K562 (cell line): ENCODE data around the gene AAMDC. TPM values are rescaled to one million over a fixed set of nuclear protein-coding genes. Genes with fewer than 3 reads are reported as not detected.
"Not testable (repeated sequence)": the region's sequence is repeated elsewhere in the genome, so short reads cannot be mapped to it uniquely, and the experiment has no call there.

Experiments
- ATAC-seq: fragments of 200-7000 bp; cut with Tn5 transposase; 3 replicates; pipeline ENCODE4 v1.9.1; 2020; ENCODE audit warnings: moderate library complexity
- BruUV-seq: library from RNA; stranded (reverse); fragments of 400-500 nt; replicated peaks from 2 replicates; lab custom pipeline; 2021; lab: Mats Ljungman, UMichigan
- CTCF ChIA-PET: fragments of 300-600 bp; formaldehyde crosslinking; extraction: SDS; loops from one replicate; lab custom pipeline; 2021; ENCODE audit warnings: low intra/inter-chr PET ratio; lab: Yijun Ruan, JAX
- POLR2A ChIA-PET: fragments of 300-600, 350-650 bp; sonication (Branson Sonifier 250); formaldehyde crosslinking; extraction: SDS; loops from one replicate; lab custom pipeline; 2021; ENCODE audit warnings: antibody characterized with exemption, inconsistent platforms; lab: Yijun Ruan, JAX
- DNase-seq, 4 experiments: peaks; one replicate each; pipeline versions ENCODE4 v3.0.0 to v3.0.0-alpha.2; 2011 to 2018; ENCODE audit warnings: low spot score in 3 of 4, mixed read lengths in 3 of 4; ENCODE audit errors: extremely low read depth in 1 of 4
- FAIRE-seq: peaks from 2 replicates; lab custom pipeline; 2011; peaks lifted over from hg19 to GRCh38; lab: Jason Lieb, UNC
- H2AFZ ChIP-seq: 2 replicates; pipeline ENCODE4 v1.6.0; 2011; ENCODE audit warnings: low read depth, low read length, control low read depth, inconsistent platforms
- H3K27ac ChIP-seq: fragments of 200-600 bp; 3 replicates; pipeline ENCODE4 v1.8.0; 2011; ENCODE audit warnings: low read depth, mild to moderate bottlenecking, control low read depth, inconsistent platforms, low read length, moderate library complexity, mixed read lengths; ENCODE audit errors: extremely low read depth
- H3K27me3 ChIP-seq, 2 experiments: fragments of 300-600 bp in 1 of 2; 2 replicates in 1 of 2; 3 replicates in 1 of 2; pipeline versions ENCODE4 v1.6.0 to v1.8.0; 2011; ENCODE audit warnings: inconsistent platforms in 2 of 2, low read length in 2 of 2, mild to moderate bottlenecking in 1 of 2, mixed read lengths in 1 of 2, moderate library complexity in 1 of 2; ENCODE audit not compliant: control insufficient read depth in 2 of 2, insufficient read depth in 2 of 2
- H3K36me3 ChIP-seq: fragments of 300-600 bp; 3 replicates; pipeline ENCODE4 v1.8.0; 2011; ENCODE audit warnings: mild to moderate bottlenecking, low read length, inconsistent platforms; ENCODE audit not compliant: control insufficient read depth, insufficient read depth
- H3K4me1 ChIP-seq, 2 experiments: fragments of 200-600 bp in 1 of 2; replicated peaks in 1 of 2; 2 replicates in 1 of 2; 3 replicates in 1 of 2; pipeline versions ENCODE4 v1.5.1 to v1.8.0; 2011; ENCODE audit warnings: inconsistent platforms in 2 of 2, low read length in 2 of 2, mild to moderate bottlenecking in 1 of 2, mixed read lengths in 1 of 2, moderate library complexity in 1 of 2; ENCODE audit not compliant: control insufficient read depth in 2 of 2, insufficient read depth in 2 of 2
- H3K4me2 ChIP-seq: 2 replicates; pipeline ENCODE4 v1.6.1; 2011; ENCODE audit warnings: low read length, control low read depth, inconsistent platforms, mixed read lengths; ENCODE audit not compliant: insufficient read depth
- H3K4me3 ChIP-seq: fragments of 200-600 bp; sonication (generic), shearing (Covaris generic); 2 replicates; pipeline ENCODE4 v1.5.1; 2016; ENCODE audit warnings: control low read depth, inconsistent platforms
- H3K79me2 ChIP-seq: fragments of 200-600 bp; 3 replicates; pipeline ENCODE4 v1.8.0; 2011; ENCODE audit warnings: low read length, inconsistent platforms; ENCODE audit not compliant: control insufficient read depth, insufficient read depth
- H3K9ac ChIP-seq, 2 experiments: 2 replicates each; pipeline versions ENCODE4 v1.6.0 to v1.6.1; 2011; ENCODE audit warnings: low read depth in 2 of 2, low read length in 2 of 2, control low read depth in 1 of 2, inconsistent platforms in 1 of 2, mild to moderate bottlenecking in 1 of 2, mixed read lengths in 1 of 2; ENCODE audit not compliant: insufficient read depth in 1 of 2
- H3K9me1 ChIP-seq: one replicate; pipeline ENCODE4 v1.6.0; 2011; ENCODE audit warnings: inconsistent platforms, mild to moderate bottlenecking, low read length, moderate library complexity; ENCODE audit not compliant: control insufficient read depth, insufficient read depth
- H3K9me3 ChIP-seq: replicated peaks from 2 replicates; pipeline ENCODE4 v1.5.1; 2011; ENCODE audit warnings: low read depth, low read length, inconsistent platforms; ENCODE audit not compliant: control insufficient read depth, insufficient read depth
- H4K20me1 ChIP-seq: replicated peaks from 2 replicates; pipeline ENCODE4 v1.6.1; 2011; ENCODE audit warnings: low read length, inconsistent platforms, mixed read lengths; ENCODE audit not compliant: control insufficient read depth, insufficient read depth
- WGBS: fragments of 100-300 bp; shearing (Covaris generic); methylation state at CpG from one replicate; pipeline ENCODE4 v1.1.6; 2016; ENCODE audit warnings: low coverage, mixed read lengths; ENCODE audit not compliant: insufficient coverage; ENCODE audit errors: missing lambda C conversion rate; 5-methylcytosine and 5-hydroxymethylcytosine counted together
- in situ Hi-C: fragments of 300-500 bp; cut with MboI; formaldehyde crosslinking; loops from 4 replicates; pipeline ENCODE4 v1.15.0; 2018; ENCODE audit warnings: inconsistent platforms, mixed read lengths
- intact Hi-C: fragments of 100-400 bp; cut with micrococcal nuclease; formaldehyde crosslinking; loops from 2 replicates; pipeline ENCODE4 v1.14.2; 2022
- polyA plus RNA-seq, 8 experiments: library from polyadenylated mRNA; depleted of rRNA in 4 of 8; stranded (reverse) in 5 of 8; unstranded in 3 of 8; fragments of >200 nt; fragmentation: Nextera tagmentation in 2 of 8; fragmentation: Illumina TruSeq in 1 of 8; extraction: Ambion mirVana in 2 of 8; extraction: Trizol in 1 of 8; gene quantifications; 2 replicates each; pipeline versions ENCODE4 v1.2.1 to v1.2.3, GENCODE V29; 2011 to 2014; ENCODE audit warnings: inconsistent platforms in 1 of 8, missing spikeins in 1 of 8
- total RNA-seq, 7 experiments: library from RNA; depleted of rRNA in 6 of 7; stranded (reverse); fragments of >200 nt in 6 of 7; fragmentation: Illumina TruSeq in 2 of 7; extraction: Trizol in 2 of 7; gene quantifications; 2 replicates each; pipeline versions ENCODE4 v1.2.1 to v1.2.3, GENCODE V29; 2011 to 2021; ENCODE audit warnings: low replicate concordance in 1 of 7

AAMDC gene
- total and polyA plus RNA-seq, 9 of the 15 experiments (the other 6 are each of a cell fraction or from before 2014, with no cell fraction given) = 10.4 to 40.6 (median 15.6) TPM

GRCh38 chr11:77891256-77891655 is 70.3 kb downstream of the AAMDC start:
- H3K79me2 ChIP-seq, FAIRE-seq, H2AFZ ChIP-seq, H3K4me1 ChIP-seq, DNase-seq, in situ Hi-C loops, H3K9ac ChIP-seq, H3K4me3 ChIP-seq, H3K9me3 ChIP-seq, BruUV-seq, ATAC-seq, H3K4me2 ChIP-seq, CTCF ChIA-PET, H4K20me1 ChIP-seq, H3K9me1 ChIP-seq, H3K27me3 ChIP-seq, H3K27ac ChIP-seq, intact Hi-C loops, POLR2A ChIA-PET: not testable (repeated sequence)
- H3K36me3 ChIP-seq = peaks cover 29% of the 10 kb centered on the region; the same call in 2 of the 3 replicates
- WGBS = 82% methylated on average over 6 of the region's 7 CpGs

- H3K4me3 ChIP-seq, in situ Hi-C loops, H3K4me2 ChIP-seq, DNase-seq, BruUV-seq, H3K4me1 ChIP-seq, H3K79me2 ChIP-seq, H3K9me3 ChIP-seq, H3K27me3 ChIP-seq, ATAC-seq, H2AFZ ChIP-seq, H3K9ac ChIP-seq, intact Hi-C loops, H4K20me1 ChIP-seq, POLR2A ChIA-PET, H3K9me1 ChIP-seq, FAIRE-seq, CTCF ChIA-PET, H3K27ac ChIP-seq: not testable (repeated sequence)
- H3K36me3 ChIP-seq = peaks cover 26% of the 10 kb centered on the region; the same call in 2 of the 3 replicates
- 100% methylated on average over 1 of the region's 4 CpGs for WGBS
Observed at GRCh38 chr11:77891703-77892102, 70.8 kb downstream of the AAMDC start.

GRCh38 chr11:77894949-77895348 is 74.0 kb downstream of the AAMDC start:
- CTCF ChIA-PET, intact Hi-C loops, H3K27ac ChIP-seq, ATAC-seq, in situ Hi-C loops, H3K9me1 ChIP-seq, FAIRE-seq, H3K9ac ChIP-seq, H3K4me2 ChIP-seq, DNase-seq, H3K79me2 ChIP-seq, H3K4me3 ChIP-seq, H3K9me3 ChIP-seq, H2AFZ ChIP-seq, BruUV-seq, POLR2A ChIA-PET, H3K4me1 ChIP-seq, H4K20me1 ChIP-seq, H3K27me3 ChIP-seq: not testable (repeated sequence)
- 94% methylated on average over 1 of the region's 1 CpG for WGBS
- H3K36me3 ChIP-seq = peaks cover 23% of the 10 kb centered on the region; the same call in 2 of the 3 replicates
